Ovary (tissue), 9 donors: ENCODE data around the gene LMF2. TPM values are rescaled to one million over a fixed set of nuclear protein-coding genes. Genes with fewer than 3 reads are reported as not detected.

Source experiments
- DNase-seq, 5 donors: peaks; one replicate each; pipeline ENCODE4 v3.0.0-alpha.2; 2019 to 2020
- H3K27ac ChIP-seq, 2 donors: fragments of 200-600 bp; one replicate each; pipeline versions ENCODE4 v1.5.1 to v1.8.0; 2019 to 2022
- H3K27me3 ChIP-seq: fragments of 200-600 bp; one replicate; pipeline ENCODE4 v1.8.0; 2022
- H3K36me3 ChIP-seq: fragments of 200-600 bp; sonication (generic); one replicate; pipeline ENCODE4 v1.5.1; 2019
- H3K4me1 ChIP-seq: one replicate; pipeline ENCODE4 v1.8.1; 2013; ENCODE audit warnings: mild to moderate bottlenecking, moderate library complexity; ENCODE audit not compliant: insufficient read depth
- H3K4me3 ChIP-seq: fragments of 200-600 bp; sonication (generic); one replicate; pipeline ENCODE4 v1.5.1; 2017
- H3K9me3 ChIP-seq, 2 donors: fragments of 200-600 bp in 1 of 2; sonication (generic) in 1 of 2; one replicate each; pipeline versions ENCODE4 v1.5.1 to v1.8.1; 2013 to 2019; ENCODE audit warnings: mild to moderate bottlenecking in 1 of 2, moderate library complexity in 1 of 2
- CTCF ChIP-seq, 3 donors: fragments of 450-650 bp in 2 of 3; fragments of 200-600 bp in 1 of 3; IDR thresholded peaks; one replicate each; pipeline versions ENCODE4 v1.5.1 to v1.8.0; 2016 to 2022; ENCODE audit warnings: antibody characterized with exemption in 3 of 3, mild to moderate bottlenecking in 1 of 3
- EP300 ChIP-seq: sonication (generic); formaldehyde crosslinking; IDR thresholded peaks from one replicate; pipeline ENCODE4 v1.6.1; 2017; ENCODE audit warnings: antibody characterized with exemption
- POLR2A ChIP-seq: fragments of 450-650 bp; IDR thresholded peaks from one replicate; pipeline ENCODE4 v1.6.1; 2017; ENCODE audit warnings: antibody characterized with exemption, mild to moderate bottlenecking, moderate library complexity
- WGBS, 3 donors: extraction: QIAGEN DNeasy Blood & Tissue Kit in 1 of 3; methylation state at CpG; one replicate each; pipeline versions ENCODE4 v1.1.5 to v1.1.7; 2013 to 2017; 5-methylcytosine and 5-hydroxymethylcytosine counted together
- intact Hi-C, 4 donors: fragments of 100-400 bp; cut with DNase I; formaldehyde crosslinking; loops; one replicate each; pipeline versions ENCODE4 v1.11.0 to v1.15.1; 2022 to 2023
- polyA plus RNA-seq, 2 donors: library from polyadenylated mRNA; stranded (reverse); fragments of 200-250 nt in 1 of 2; fragments of 350-450 nt in 1 of 2; fragmentation: Illumina TruSeq in 1 of 2; extraction: RNeasy Lipid Tissue Mini Kit (QIAGEN cat#74804) in 1 of 2; gene quantifications; one replicate each; pipeline ENCODE4 v1.2.3, GENCODE V29; 2013 to 2014
- total RNA-seq, 7 donors: library from RNA; depleted of rRNA in 2 of 7; stranded (reverse); fragments of >200 nt in 2 of 7; fragmentation: NEBNext Ultra II Directional in 3 of 7; extraction: Animal tissue kit (Norgen Biotek cat#: 25700) in 3 of 7; gene quantifications; one replicate each; pipeline versions ENCODE4 v1.1.0 to v1.2.4, GENCODE V29; 2016 to 2023
- donor health status: DM: no; HTN: no; CAD: no; lungs with moderate emphysema.
- donor health status: DM: no; HTN: no; CAD: no.
- donor health status: Bipolar disorder and iron deficiency.
- donor health status: DM: yes; HTN: yes; CAD: no.
- donor health status: DM: no; HTN: no; CAD: no.
- donor health status: DM: yes; HTN: yes; CAD: no.

LMF2 gene
- total and polyA plus RNA-seq, 9 donors, result 1.5 to 76.6 (median 52.3) TPM

- peaks cover 7% of the 10 kb centered on the region for H3K27me3 ChIP-seq
Measured at GRCh38 chr22:50547263-50547985, 39.9 kb upstream of the LMF2 start.

GRCh38 chr22:50546326-50547262 lies 39.1 kb upstream of the LMF2 start:
- Histone ChIP-seq H3K9me3 (no peaks in the 10 kb centered on the region), H3K4me1 (no peaks in the 10 kb centered on the region), H3K4me3 (no peak overlapping the region), H3K36me3 (no peaks in the 10 kb centered on the region), H3K27me3 (peaks cover 7% of the 10 kb centered on the region), H3K27ac (no peak overlapping the region)
- DNase-seq, result no peak
- intact Hi-C loops, result no loop called here
- TF ChIP-seq POLR2A, result no peak
- no peak for TF ChIP-seq EP300
- no peak for TF ChIP-seq CTCF (IDR thresholded peaks at IDR 0.05)
- WGBS, 3 donors, result 25 to 54% (median 26%) methylated on average over 29 to 78 of the region's 78 CpGs

More at GRCh38 chr22:50547263-50547985, 39.9 kb upstream of the LMF2 start:
- intact Hi-C loops, result no loop called here
- H3K27ac ChIP-seq, result no peak overlapping the region
- H3K4me3 ChIP-seq, result no peak overlapping the region
- TF ChIP-seq EP300 (no peak), POLR2A (no peak), CTCF (IDR thresholded peaks at IDR 0.05) (no peak)
- no peaks in the 10 kb centered on the region for H3K9me3 ChIP-seq
- no peaks in the 10 kb centered on the region for H3K36me3 ChIP-seq
- no peak for DNase-seq
- 9 to 14% (median 12%) methylated on average over 26 to 34 of the region's 35 CpGs for WGBS, 3 donors
- no peaks in the 10 kb centered on the region for H3K4me1 ChIP-seq

- Histone ChIP-seq H3K9me3 (no peaks in the 10 kb centered on the region), H3K36me3 (no peaks in the 10 kb centered on the region), H3K4me3 (no peak within 1 kb of the TSS), H3K27ac (no peak within 1 kb of the TSS), H3K27me3 (peaks cover 7% of the 10 kb centered on the region), H3K4me1 (no peaks in the 10 kb centered on the region)
- TF ChIP-seq EP300 (no peak), POLR2A (no peak), CTCF (IDR thresholded peaks at IDR 0.05) (no peak)
- intact Hi-C loops, result no loop called here
- no peak for DNase-seq
- 46 to 62% (median 61%) methylated on average over 8 to 10 of the region's 10 CpGs for WGBS, 3 donors
Measured at GRCh38 chr22:50545522-50546325, 38.2 kb upstream of the LMF2 start, which contains the start of gene KLHDC7B. Gene KLHDC7B, plus strand, starts transcription at chr22:50545899. Its CDS starts 345 bp downstream, at chr22:50546244.

GRCh38 chr22:50544746-50545253 lies 37.3 kb upstream of the LMF2 start:
- intact Hi-C loops, result no loop called here
- no peak for DNase-seq
- H3K4me3 ChIP-seq, result no peak overlapping the region
- no peaks in the 10 kb centered on the region for H3K36me3 ChIP-seq
- peaks cover 7% of the 10 kb centered on the region for H3K27me3 ChIP-seq
- TF ChIP-seq CTCF (IDR thresholded peaks at IDR 0.05), result no peak
- no peaks in the 10 kb centered on the region for H3K4me1 ChIP-seq
- no peaks in the 10 kb centered on the region for H3K9me3 ChIP-seq
- 73 to 87% (median 75%) methylated on average over 5 of the region's 5 CpGs for WGBS, 3 donors
- no peak overlapping the region for H3K27ac ChIP-seq
